ENCODE measurements around the gene RAD51B.
"Not testable (repeated sequence)": the region's sequence is repeated elsewhere in the genome, so short reads cannot be mapped to it uniquely, and the experiment has no call there.

Gene RAD51B

GRCh38 chr14:67941456-67942018, 122.0 kb downstream of the RAD51B start:
- H3K27ac ChIP-seq = peak overlapping the region; percentile 8

GRCh38 chr14:67942080-67942710, 122.6 kb downstream of the RAD51B start:
- no peak for DNase-seq (ENCODE audit: low read depth, low spot score)
- no peak overlapping the region for H3K27ac ChIP-seq

More at GRCh38 chr14:67941456-67942018, 122.0 kb downstream of the RAD51B start:
- no peak for DNase-seq (ENCODE audit: low read depth, low spot score)

- DNase-seq (ENCODE audit: low read depth, low spot score) = no peak
- no peak overlapping the region for H3K27ac ChIP-seq
Measured at GRCh38 chr14:67943947-67944346, 124.4 kb downstream of the RAD51B start.

GRCh38 chr14:67944605-67945004, 125.0 kb downstream of the RAD51B start:
- H3K27ac ChIP-seq = no peak overlapping the region
- DNase-seq (ENCODE audit: low read depth, low spot score) = no peak

GRCh38 chr14:67949771-67950170, 130.2 kb downstream of the RAD51B start:
- no peak for DNase-seq (ENCODE audit: low read depth, low spot score)
- H3K27ac ChIP-seq = no peak overlapping the region

GRCh38 chr14:67950386-67950785, 130.8 kb downstream of the RAD51B start:
- no peak for DNase-seq (ENCODE audit: low read depth, low spot score)
- H3K27ac ChIP-seq = no peak overlapping the region

- no peak for DNase-seq (ENCODE audit: low read depth, low spot score)
Measured at GRCh38 chr14:67951529-67952135, 132.1 kb downstream of the RAD51B start.

GRCh38 chr14:67952381-67952780, 132.8 kb downstream of the RAD51B start:
- no peak overlapping the region for H3K27ac ChIP-seq
- no peak for DNase-seq (ENCODE audit: low read depth, low spot score)

More at GRCh38 chr14:67951529-67952135, 132.1 kb downstream of the RAD51B start:
- H3K27ac ChIP-seq = no peak overlapping the region

- H3K27ac ChIP-seq = no peak overlapping the region
- no peak for DNase-seq (ENCODE audit: low read depth, low spot score)
Measured at GRCh38 chr14:67952786-67953185, 133.2 kb downstream of the RAD51B start.

GRCh38 chr14:67955261-67955660, 135.7 kb downstream of the RAD51B start:
- no peak overlapping the region for H3K27ac ChIP-seq
- DNase-seq (ENCODE audit: low read depth, low spot score) = no peak

GRCh38 chr14:67957946-67958345, 138.4 kb downstream of the RAD51B start:
- H3K27ac ChIP-seq = no peak overlapping the region
- no peak for DNase-seq (ENCODE audit: low read depth, low spot score)

- H3K27ac ChIP-seq = no peak overlapping the region
- DNase-seq (ENCODE audit: low read depth, low spot score) = no peak
Measured at GRCh38 chr14:67961676-67962075, 142.1 kb downstream of the RAD51B start.

- no peak for DNase-seq (ENCODE audit: low read depth, low spot score)
- no peak overlapping the region for H3K27ac ChIP-seq
Measured at GRCh38 chr14:67962215-67962644, 142.7 kb downstream of the RAD51B start.

GRCh38 chr14:67963545-67963944, 144.0 kb downstream of the RAD51B start:
- DNase-seq (ENCODE audit: low read depth, low spot score) = no peak
- peak overlapping the region; percentile 89 for H3K27ac ChIP-seq

- peak; percentile 77 for DNase-seq (ENCODE audit: low read depth, low spot score)
- peak overlapping the region; percentile 89 for H3K27ac ChIP-seq
Measured at GRCh38 chr14:67963960-67964812, 144.6 kb downstream of the RAD51B start.

GRCh38 chr14:67965696-67966095, 146.1 kb downstream of the RAD51B start:
- H3K27ac ChIP-seq = no peak overlapping the region
- DNase-seq (ENCODE audit: low read depth, low spot score) = no peak

GRCh38 chr14:67967206-67967605, 147.6 kb downstream of the RAD51B start:
- DNase-seq (ENCODE audit: low read depth, low spot score) = no peak

GRCh38 chr14:67967970-67968369, 148.4 kb downstream of the RAD51B start:
- not testable (repeated sequence) for H3K27ac ChIP-seq; DNase-seq (ENCODE audit: low read depth, low spot score)

More at GRCh38 chr14:67967206-67967605, 147.6 kb downstream of the RAD51B start:
- no peak overlapping the region for H3K27ac ChIP-seq

GRCh38 chr14:67970923-67971322, 151.3 kb downstream of the RAD51B start:
- H3K27ac ChIP-seq = peak overlapping the region; percentile 14
- DNase-seq (ENCODE audit: low read depth, low spot score) = no peak

Data from epithelial cell of prostate (primary cell).